Cardiac muscle cell (in vitro differentiated cells and primary cell): ENCODE measurements around the gene CHD9. TPM values are rescaled to one million over a fixed set of nuclear protein-coding genes. Genes with fewer than 3 reads are reported as not detected.

Source experiments
- DNase-seq, 2 donors: peaks; one replicate each; pipeline versions ENCODE4 v3.0.0 to v3.0.0-alpha.2; 2010 to 2017; ENCODE audit warnings: low read depth in 1 of 2, low spot score in 1 of 2
- H3K27ac ChIP-seq: fragments of 200-600 bp; sonication (generic); 2 replicates; pipeline ENCODE4 v1.5.1; 2016
- H3K27me3 ChIP-seq: fragments of 200-600 bp; sonication (generic); 2 replicates; pipeline ENCODE4 v1.6.0; 2016; ENCODE audit warnings: control low read depth
- H3K36me3 ChIP-seq: fragments of 200-600 bp; sonication (generic); 2 replicates; pipeline ENCODE4 v1.5.1; 2016; ENCODE audit warnings: control low read depth
- H3K4me1 ChIP-seq: fragments of 200-600 bp; sonication (generic); 2 replicates; pipeline ENCODE4 v1.8.1; 2017; ENCODE audit warnings: low read depth, mild to moderate bottlenecking, mixed run types
- H3K4me3 ChIP-seq: fragments of 200-600 bp; sonication (generic); 2 replicates; pipeline ENCODE4 v1.5.1; 2016; ENCODE audit warnings: mild to moderate bottlenecking
- H3K9me3 ChIP-seq: fragments of 200-600 bp; sonication (generic); 2 replicates; pipeline ENCODE4 v1.5.1; 2017; ENCODE audit warnings: low read depth, mild to moderate bottlenecking, control low read depth
- polyA plus RNA-seq: library from polyadenylated mRNA; unstranded; fragments of >200 nt; fragmentation: Nextera tagmentation; extraction: Ambion mirVana; gene quantifications from 2 replicates; pipeline ENCODE4 v1.2.1, GENCODE V29; 2016
- total RNA-seq: library from RNA; depleted of rRNA; stranded (reverse); fragments of >200 nt; gene quantifications from 2 replicates; pipeline ENCODE4 v1.2.3, GENCODE V29; 2016
- TF ChIP-seq, protein P1 (sequence below): IDR thresholded peaks from 2 replicates; pipeline ENCODE4 v1.5.1; 2012; ENCODE audit warnings: low read depth, mild to moderate bottlenecking, low read length

The CHD9 gene
- total and polyA plus RNA-seq, 2 experiments from 2014 or later: 54.8 to 78.9 TPM

GRCh38 chr16:53369921-53370320 is 315.1 kb downstream of the CHD9 start:
- peak in 1 of 2 donors; percentile 34 for DNase-seq
- Histone ChIP-seq H3K27ac (no peak overlapping the region), H3K9me3 (no peaks in the 10 kb centered on the region), H3K36me3 (no peaks in the 10 kb centered on the region), H3K4me1 (no peaks in the 10 kb centered on the region), H3K27me3 (peaks cover 64% of the 10 kb centered on the region), H3K4me3 (no peak overlapping the region)
- TF ChIP-seq, protein P1, sequence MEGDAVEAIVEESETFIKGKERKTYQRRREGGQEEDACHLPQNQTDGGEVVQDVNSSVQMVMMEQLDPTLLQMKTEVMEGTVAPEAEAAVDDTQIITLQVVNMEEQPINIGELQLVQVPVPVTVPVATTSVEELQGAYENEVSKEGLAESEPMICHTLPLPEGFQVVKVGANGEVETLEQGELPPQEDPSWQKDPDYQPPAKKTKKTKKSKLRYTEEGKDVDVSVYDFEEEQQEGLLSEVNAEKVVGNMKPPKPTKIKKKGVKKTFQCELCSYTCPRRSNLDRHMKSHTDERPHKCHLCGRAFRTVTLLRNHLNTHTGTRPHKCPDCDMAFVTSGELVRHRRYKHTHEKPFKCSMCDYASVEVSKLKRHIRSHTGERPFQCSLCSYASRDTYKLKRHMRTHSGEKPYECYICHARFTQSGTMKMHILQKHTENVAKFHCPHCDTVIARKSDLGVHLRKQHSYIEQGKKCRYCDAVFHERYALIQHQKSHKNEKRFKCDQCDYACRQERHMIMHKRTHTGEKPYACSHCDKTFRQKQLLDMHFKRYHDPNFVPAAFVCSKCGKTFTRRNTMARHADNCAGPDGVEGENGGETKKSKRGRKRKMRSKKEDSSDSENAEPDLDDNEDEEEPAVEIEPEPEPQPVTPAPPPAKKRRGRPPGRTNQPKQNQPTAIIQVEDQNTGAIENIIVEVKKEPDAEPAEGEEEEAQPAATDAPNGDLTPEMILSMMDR: no peak

- Histone ChIP-seq H3K27ac (no peak overlapping the region), H3K4me3 (no peak overlapping the region), H3K4me1 (no peaks in the 10 kb centered on the region), H3K36me3 (no peaks in the 10 kb centered on the region), H3K27me3 (peaks cover 65% of the 10 kb centered on the region), H3K9me3 (no peaks in the 10 kb centered on the region)
- DNase-seq: no peak
- TF ChIP-seq, protein P1: no peak
These were observed 316.0 kb downstream of the CHD9 start for GRCh38 chr16:53370827-53371226.

GRCh38 chr16:53372992-53373871 is 318.4 kb downstream of the CHD9 start:
- Histone ChIP-seq H3K27ac (no peak overlapping the region), H3K4me3 (peak overlapping the region; percentile 39)

DNA sequence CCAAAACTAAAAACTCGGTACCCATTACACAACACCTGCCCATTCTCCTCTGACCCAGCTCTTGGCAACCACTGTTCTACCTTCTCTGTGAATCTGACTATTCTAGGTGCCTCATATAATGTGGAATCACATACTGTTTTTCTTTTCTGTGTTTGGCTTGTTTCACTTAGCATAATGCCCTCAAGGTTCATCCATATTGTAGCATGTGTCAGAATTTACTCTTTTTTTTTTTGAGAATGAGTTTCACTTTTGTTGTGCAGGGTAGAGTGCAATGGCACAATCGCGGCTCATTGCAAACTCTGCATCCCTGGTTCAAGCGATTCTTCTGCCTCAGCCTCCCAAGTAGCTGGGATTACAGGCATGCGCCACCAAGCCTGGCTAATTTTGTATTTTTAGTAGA is 320.0 kb downstream of the CHD9 start:
- TF ChIP-seq, protein P1: no peak
- no peak for DNase-seq
- Histone ChIP-seq H3K27me3 (peaks cover 52% of the 10 kb centered on the region), H3K4me3 (no peak overlapping the region), H3K9me3 (no peaks in the 10 kb centered on the region), H3K27ac (no peak overlapping the region), H3K36me3 (no peaks in the 10 kb centered on the region), H3K4me1 (no peaks in the 10 kb centered on the region)

More at GRCh38 chr16:53372992-53373871, 318.4 kb downstream of the CHD9 start:
- no peaks in the 10 kb centered on the region for H3K9me3 ChIP-seq
- no peaks in the 10 kb centered on the region for H3K36me3 ChIP-seq
- DNase-seq: peak in 1 of 2 donors; percentile 37
- TF ChIP-seq, protein P1: no peak
- peaks cover 65% of the 10 kb centered on the region for H3K27me3 ChIP-seq
- H3K4me1 ChIP-seq: no peaks in the 10 kb centered on the region

DNA sequence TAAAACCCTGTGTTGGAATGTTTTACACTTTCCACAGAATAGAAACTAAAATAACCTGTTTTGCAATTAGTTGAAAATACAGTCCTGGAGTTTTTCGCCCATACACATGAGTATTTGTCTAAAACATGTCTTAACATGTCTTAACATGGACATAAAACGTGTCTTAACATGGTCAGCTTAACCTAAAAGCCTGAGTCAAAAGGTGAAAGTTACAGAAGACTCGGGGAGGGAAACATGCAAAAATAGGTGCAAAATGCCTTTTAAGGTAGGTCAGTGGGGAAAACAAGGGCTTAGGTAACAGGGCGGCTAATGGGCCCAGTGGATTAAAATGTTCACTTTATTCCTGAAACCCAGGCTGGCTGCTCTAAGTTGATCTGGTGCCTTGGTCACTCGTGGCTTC is 323.3 kb downstream of the CHD9 start:
- DNase-seq: no peak
- TF ChIP-seq, protein P1: no peak
- Histone ChIP-seq H3K36me3 (no peaks in the 10 kb centered on the region), H3K4me3 (no peak overlapping the region), H3K9me3 (no peaks in the 10 kb centered on the region), H3K4me1 (no peaks in the 10 kb centered on the region), H3K27me3 (peaks cover 19% of the 10 kb centered on the region), H3K27ac (no peak overlapping the region)

Other genes with a start within 250 kb of the CHD9 start
- gene CHD9NB, start 2.1 kb upstream of the CHD9 start, total RNA-seq: 0.12 TPM in 1 of 2 replicates, not detected in the other
- gene CHD9NB, start 2.1 kb upstream of the CHD9 start, polyA plus RNA-seq: not detected in 2 replicates